HG02938 (cell line): Measurements from ENCODE around the gene DTD1.

Experiments used
- ATAC-seq: cut with Tn5 transposase; IDR thresholded peaks from one replicate; pipeline ENCODE4 v1.9.1; 2021; ENCODE audit warnings: mild to moderate bottlenecking, moderate library complexity; ENCODE audit not compliant: unreplicated experiment

Gene DTD1

DNA sequence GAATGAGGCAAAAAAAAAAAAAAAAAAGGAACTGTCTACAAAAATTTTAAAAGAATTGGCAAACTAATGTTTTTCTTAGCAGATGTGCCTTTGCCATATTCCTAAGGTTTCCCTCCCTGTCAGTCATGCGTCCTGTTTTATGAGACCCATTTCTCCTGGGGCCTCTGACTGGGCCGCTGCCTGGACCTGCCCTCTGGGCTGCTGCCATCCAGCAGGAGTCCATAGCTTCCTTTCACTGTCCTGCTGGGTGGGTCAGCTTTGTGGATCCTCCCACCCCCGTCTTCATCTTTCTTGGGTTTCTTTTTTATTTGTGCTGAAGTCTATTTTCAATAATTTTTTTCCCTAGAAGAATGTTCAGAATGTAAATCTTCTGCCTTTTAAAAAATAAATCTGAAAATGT lies 114.9 kb downstream of the DTD1 start:
- no peak for ATAC-seq

DNA sequence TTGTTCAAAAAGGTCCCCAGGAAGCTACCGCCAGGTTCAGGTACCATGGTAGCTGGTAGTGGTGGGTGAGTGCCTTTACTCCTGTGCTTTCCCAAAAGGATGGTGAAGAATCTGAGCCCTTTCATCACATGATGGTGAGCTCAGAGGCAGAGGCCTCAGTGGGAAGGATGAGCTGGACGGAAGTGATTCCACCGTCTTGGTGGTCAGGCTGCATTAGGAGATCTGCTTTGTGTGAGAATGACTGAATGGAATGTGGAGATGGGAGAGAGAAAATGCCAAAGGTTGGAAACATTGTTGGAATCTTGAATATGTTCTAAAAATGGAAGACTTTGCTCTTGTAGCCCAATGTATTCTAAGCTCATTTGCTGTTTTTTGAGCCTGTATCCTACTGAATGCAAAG lies 117.6 kb downstream of the DTD1 start:
- ATAC-seq, result no peak

DNA sequence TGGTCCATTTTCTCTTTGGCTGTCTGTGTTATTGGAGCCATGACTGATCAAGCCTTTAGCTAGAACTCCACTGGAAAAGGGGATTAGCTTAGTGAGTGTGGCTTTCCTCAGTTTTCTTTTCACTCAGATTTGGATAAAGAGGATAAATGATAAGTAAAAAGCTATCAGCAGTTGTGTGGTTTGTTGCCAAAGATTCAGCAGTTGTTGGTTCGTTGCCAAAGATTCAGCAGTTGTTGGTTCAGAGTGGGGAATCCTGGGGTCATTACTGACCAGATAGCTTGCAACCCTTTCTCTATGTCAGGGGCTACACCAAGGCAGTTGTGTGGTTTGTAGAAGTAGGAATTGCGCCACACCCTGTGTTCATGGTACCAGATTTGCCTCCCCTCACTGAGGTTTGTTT lies 118.1 kb downstream of the DTD1 start:
- no peak for ATAC-seq

DNA sequence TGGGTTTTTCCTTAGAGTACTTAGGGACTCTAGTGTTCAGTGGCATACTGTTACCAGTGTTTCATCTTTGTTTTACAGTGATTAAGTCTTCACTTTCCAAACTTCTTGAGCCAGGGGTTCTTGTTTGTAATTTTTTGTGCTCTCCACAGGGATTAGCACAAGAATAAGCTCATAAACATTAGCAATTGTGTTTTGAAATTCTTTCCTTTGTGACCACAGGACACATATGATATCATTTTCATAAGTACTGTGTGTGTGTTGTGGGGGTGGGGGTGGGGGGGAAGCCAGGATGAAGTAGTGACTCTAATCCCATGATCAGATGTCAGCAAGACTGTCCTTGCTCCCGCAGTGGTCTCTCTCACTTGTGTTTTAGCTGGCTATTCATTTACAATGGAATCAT lies 124.3 kb downstream of the DTD1 start:
- no peak for ATAC-seq

DNA sequence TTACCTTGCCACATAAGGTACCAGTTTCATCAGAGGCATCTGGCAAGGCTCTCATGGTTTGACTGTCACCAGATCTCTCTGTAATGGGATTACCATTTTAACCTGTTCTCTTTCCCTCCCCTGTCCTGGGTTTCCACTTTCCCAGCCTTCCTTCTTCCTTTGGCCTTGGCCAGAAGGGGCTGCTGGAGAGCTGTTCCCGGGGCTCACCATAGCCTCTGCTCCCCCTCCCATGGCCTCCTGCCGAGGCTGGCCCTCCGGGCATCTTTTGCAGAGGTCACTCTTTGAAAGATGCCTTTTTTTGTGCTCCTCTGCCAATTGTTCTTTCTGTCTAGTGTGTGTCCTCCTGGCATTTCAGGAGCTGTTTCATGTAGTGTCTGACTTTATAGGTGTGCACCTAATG lies 125.0 kb downstream of the DTD1 start:
- ATAC-seq, result no peak

DNA sequence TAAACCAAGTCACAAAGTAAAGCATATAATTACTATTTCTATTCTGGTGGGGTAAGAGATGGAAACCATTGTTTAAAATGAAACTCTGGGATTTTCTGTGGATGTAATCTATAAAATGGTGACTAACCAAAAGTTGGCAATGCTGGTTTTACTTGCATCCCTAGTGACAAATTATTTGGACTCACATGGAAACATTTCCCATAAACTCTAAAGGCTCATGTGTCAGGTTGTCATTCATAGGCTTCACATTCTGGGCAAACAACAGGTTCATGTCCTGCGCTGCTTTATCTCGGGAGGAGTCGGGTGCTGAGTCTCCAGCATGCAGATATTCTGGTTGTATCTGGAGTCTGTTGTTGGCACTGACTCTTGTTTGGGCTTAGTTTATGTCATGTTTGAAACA lies 127.7 kb downstream of the DTD1 start:
- no peak for ATAC-seq

DNA sequence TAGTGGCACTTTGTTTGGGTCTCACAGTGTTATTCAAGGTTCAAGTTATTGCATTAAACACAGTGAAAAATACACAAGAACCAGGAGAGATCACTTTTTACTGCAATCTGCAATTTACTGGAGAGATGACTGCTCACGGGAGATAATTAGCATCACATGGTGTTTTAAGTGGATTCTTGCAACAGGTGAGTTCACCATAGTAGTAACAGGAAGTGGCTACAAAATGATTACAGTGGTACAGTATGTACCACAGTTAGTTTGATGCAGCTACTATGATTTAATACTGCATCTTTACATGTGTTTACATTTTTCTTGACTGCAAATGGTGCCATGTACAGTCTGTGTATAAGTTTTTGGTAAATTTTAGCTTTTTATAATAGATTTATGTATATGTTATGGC lies 129.2 kb downstream of the DTD1 start:
- ATAC-seq, result no peak

DNA sequence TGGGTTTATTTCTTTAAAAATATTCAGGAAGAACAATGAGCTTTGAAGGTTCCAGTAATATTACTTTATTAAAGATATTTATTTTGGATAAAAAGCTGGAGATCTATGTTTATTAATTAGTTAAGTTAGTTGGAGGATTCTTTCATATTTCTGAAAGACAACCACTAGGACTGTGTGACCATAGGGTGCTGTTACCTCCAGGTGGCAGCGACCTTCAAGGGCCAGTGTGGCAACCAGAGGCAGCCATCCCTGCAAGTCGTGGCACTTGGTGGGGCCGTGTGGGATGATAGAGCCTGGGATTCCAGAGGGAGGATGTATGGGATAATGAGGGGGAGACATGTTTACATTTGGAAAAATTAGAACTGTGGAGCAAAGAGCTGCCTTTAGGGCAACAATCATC lies 130.3 kb downstream of the DTD1 start:
- ATAC-seq, result no peak

DNA sequence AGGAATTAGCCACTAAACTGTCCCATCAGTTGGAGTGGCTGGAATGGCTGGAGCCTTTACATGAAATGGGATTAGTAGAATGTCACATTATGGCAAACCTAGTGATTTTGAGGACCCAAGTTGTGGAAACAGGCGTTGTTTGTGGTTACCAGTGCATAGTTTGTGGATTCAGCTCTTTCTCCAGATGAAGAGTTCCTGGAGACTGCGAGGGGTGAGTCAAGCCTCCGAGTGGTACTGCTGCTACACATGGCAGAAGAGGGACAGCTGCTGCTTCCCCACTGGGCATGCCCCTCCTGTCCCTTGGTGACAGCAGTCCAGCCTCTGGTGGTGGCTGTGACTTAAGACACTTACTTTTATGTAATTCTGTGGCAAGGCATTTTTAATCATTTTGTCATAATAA lies 131.6 kb downstream of the DTD1 start:
- ATAC-seq, result no peak

DNA sequence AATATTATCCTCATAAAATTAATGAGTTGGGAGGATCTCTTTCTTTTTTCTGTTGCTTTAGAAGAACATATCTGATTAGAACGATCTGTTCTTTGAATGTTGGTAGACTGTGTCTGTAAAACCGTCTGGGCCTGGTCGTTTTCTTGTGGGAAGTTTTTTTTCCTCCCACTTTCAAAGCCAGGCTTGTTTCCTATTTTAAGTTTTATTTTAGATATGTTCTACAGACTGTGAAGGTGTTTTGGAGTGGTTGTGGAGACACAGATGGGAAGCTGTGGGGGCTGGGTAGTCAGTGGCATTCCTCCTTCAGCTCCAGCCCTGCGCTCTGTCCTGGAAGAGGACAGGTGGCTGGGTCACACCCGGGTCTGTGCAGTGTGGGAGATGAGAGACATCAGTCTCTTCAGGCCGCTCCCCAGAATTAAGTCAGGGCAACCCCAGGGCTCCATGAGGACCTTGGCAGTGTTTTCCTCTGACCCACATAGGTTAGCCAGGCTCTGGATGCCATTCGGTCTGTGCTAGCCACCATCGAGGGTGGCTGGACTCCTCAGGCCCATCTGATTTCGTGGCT lies 133.8 kb downstream of the DTD1 start:
- ATAC-seq, result no peak

DNA sequence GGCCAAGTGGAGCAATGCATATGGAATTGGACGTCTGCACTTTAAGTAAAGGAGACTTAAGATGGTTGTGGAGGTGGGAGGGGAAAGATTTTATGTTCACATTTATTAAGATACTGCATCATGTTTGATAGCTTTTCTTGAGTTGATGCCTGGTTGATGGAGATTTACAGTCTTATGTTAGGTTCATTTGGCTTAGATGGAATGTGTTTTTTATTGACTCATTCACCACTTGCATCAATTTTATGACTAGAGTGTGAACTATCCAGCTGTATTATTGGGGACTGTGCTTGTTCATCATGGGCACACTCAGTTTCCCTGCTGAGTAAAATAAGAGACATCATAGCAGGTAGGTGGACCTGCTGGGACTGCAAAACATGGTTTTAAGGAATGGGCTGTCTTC lies 134.5 kb downstream of the DTD1 start:
- no peak for ATAC-seq

DNA sequence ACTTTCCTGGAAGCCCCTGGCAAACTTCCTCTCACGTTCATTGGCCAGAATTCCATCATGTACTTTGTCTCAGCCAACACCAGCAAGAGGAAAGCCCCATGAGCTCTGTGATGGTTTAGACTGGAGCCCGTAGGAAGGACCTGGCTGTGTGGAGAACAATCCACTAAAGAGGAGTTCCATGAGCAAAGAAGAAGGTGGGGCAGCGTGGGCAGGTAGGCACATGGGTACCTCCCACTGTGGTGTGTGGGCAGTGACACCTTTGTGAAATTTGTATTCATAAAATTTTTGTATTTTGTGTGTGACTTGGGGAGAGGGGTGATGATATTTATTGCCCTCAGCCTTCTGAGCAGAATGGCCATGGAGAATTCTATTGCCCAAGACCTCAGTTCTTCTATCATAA lies 136.2 kb downstream of the DTD1 start:
- no peak for ATAC-seq

DNA sequence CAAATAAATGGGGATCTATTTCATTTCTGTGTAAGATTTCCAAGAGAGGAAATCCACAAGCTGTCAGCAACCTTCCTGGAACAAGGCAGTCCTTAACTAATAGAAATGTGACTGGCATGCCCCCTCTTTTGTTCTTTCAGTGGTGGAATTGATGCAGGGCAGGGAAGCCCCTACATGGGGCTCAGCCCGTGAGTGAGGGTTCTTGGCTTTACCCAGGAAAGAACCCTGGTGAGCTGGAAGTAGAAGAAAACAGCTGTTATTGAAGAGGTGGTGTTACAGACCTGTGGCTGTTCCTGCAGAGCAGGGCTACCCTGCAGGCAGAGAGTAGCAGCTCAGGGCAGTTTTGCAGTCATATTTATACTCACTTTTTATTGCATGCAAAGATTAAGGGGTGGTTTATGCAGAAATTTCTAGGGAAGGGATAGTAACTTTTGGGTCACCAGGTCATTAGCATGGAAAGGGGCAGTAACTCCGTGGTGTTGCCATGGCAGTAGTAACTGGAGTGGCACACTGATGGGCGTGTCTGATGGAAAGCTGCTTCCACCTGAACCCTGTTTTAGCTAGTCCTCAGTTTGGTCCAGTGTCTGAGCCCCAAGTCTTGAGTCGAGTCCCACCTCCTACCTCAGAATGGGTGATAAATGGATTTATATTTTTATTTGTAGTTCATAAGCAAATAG lies 137.1 kb downstream of the DTD1 start:
- no peak for ATAC-seq

DNA sequence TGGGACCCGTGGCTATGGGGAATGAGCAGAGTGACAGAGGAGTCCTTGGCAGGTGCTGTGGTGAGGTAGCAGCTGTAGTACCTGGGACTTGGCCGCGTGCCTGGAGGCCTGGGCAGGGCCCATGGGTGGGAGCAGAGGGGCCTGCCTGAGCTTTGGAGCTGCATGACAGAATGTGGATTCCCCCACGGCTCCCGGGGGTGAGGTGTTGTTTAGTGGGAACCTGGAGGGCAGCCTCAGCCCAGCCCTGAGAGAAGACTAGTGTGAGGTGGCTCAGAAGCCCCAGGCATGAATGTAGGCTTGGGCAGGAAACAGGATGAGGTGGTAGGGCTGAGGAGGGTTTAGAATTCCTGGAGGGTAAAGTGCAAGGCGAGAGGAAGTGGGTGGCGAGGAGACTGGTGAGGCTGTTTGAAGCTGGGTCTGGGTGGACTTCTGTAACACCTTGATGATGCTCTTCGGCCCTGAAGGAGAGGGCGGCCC lies 139.2 kb downstream of the DTD1 start:
- no peak for ATAC-seq

DNA sequence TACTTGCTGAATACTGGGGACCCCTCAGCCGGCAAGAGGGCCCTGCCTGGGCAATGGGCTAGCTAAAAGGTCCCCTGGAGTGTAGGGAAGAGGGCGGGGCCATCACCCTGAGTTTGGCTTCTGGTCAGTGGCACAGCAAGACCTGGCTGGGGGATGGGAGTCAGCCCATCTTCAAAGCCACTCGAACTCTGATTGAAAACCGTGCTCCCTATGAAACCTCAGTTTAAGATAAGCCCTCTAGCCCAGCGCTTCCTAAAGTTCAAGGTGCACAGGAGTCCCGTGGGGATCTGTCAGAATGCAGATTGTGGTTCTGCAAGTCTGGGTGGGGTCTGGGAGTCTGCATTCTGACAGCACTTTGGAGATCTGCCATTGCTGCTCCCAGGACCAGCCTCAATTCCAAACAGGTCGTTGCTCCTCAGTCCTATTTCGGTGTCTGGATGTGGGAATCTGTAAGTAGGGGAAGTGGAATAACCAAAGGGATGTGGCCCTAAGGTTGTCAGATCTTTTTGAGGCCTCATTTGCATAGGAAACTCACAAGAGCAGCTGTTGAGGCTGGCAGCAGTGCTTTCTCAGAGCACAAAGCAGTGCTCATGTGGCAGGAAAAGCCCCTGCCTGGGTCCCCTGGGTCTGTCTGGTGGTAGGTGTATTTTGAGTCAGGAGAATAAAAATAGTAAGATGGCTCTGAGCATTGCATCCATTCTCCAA lies 140.5 kb downstream of the DTD1 start:
- ATAC-seq, result peak; percentile 92

DNA sequence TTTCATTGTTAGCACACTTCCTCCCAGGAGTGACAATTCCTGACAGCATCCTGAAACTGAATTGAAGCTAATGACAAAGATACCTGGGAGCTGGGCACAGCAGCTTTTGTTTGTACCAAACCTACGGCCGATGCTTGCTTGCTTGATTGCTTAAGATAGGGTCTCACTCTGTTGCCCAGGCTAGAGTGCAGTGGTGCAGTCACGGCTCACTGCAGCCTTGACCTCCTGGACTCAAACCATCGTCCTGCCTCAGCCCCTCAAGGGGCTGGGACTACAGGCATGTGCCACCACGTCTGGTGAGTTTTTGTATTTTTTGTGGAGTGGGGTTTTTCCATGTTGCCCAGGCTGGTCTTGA lies 141.0 kb downstream of the DTD1 start:
- ATAC-seq, result peak; percentile 34

DNA sequence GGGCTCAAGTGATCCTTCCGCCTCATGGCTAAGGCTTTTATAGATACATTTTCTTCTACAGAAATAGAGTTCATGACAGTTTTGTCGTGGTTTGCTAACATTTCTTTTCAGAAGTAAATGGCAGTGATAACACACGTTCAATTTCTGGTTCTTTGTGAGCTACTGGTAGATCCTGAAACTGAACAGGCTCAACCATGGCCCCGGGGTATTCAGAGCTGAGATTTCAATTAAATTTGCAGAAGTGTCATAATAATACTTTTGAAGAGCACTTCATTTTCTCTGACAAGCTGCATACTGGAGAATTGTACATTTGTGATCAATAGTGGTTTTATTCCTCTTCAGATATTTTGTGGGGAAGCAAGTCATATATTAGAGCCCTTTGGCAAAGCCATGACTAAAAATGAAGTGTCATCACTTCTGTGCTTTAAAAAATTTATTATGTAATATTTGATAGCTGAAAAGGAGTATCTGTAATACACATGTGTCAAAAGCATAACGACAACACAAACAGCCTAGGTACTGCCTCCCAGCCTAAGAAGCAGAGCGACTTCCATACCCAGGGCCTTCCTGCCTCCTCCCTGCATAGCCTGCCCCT lies 141.5 kb downstream of the DTD1 start:
- peak; percentile 2 for ATAC-seq

DNA sequence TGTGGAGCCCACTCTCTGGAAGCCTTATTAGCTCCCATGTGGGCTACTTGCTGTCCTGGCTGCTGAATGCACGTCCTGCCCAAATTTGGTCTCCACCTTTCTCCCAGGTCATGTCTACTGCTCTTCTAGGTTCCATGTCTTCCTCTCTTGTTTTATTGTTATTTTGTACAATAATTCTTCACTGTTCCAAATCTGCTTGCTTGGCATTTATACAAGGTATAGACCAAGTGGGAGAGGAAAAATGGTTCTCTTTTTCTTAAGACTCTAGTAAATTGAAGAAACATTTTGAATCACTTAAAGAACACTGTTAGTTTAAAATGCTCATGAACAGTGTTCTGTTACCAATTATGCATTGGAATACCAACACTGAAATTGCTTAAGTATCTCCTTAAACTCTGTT lies 144.1 kb downstream of the DTD1 start:
- ATAC-seq, result no peak

DNA sequence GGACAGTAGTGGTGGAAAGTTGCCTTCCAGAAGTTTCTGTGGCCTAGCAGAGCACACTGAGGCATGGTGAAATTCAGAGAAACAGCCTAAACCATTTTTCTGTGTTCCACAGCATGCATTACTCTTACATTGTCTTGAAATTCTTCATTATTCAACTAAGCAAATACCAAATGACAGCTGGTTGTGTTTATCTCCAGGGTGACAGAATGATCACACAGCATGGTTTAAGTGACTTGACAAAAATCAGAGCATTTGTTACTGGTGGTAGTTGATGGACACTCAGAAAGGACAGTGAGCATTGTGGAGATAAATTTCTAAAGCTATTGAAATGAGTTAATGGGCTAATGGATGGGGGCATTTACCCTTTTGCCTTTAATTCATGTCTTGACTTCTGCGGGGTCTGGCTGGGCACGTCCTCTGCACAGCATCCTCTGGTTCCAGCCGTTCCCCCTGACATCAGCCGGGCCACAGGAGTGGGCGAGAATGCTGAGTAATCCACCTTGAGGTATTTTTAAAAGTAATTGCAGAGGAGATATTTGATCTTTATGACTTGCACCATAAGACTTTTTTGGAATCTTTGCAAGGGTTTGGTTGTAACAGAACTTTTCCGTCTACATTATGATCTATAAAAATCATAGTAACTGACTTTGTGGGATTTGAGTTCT lies 146.8 kb downstream of the DTD1 start:
- ATAC-seq, result no peak

DNA sequence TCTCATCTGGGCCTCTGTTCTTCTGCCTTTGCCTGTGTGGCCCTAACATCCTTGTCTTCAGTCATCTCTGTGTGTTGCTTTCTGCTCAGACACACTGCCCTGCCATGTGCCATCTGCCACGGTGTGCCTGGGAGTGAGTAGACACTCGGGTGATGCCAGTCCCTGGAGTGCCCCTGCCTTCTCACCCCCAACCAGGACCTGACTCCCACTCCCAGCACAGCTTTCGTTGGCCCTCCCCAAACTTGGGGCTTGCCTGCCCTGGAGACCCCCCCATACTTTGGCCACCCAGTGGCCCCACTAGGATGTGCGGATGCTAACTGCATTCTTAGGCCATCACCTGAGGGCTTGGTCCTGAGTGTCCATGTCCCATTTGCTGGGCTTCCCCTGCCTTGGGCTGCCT lies 149.3 kb downstream of the DTD1 start:
- ATAC-seq, result no peak

DNA sequence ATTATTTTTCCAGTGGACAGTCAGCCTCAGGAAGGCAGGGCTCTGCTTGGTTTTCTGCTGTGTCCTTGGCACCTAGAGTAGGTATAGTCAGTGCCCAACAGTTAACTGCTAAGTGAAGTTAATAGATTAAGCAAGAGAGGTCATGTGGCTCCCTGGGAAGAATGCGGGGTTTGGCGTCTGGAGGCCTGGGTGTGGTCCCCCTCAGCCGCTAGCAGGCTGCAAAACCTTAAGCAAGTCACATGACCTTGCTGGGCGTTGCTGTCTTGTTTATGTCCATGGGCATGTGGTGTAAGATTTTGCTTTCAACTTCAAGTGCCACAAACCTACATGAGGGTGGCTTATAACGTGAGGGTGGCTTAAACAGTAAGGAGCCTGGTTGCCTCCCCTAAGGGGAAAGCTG lies 150.2 kb downstream of the DTD1 start:
- ATAC-seq, result no peak

DNA sequence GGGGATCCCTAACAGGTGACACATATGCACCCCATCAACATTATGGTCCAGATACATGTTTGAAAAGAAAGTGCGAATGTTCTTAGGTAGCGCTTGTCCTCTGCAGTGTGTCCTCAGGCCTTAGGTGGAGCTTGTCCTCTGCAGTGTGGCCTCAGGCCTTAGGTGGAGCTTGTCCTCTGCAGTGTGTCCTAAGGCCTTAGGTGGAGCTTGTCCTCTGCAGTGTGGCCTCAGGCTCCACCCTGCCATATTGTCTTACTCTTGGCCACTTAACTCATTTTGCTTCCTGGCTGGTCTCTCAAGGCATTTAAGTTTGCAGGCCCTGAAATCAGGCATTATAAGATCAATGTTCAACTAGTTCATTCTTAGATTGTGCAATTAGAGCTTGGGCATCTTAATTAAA lies 151.0 kb downstream of the DTD1 start:
- ATAC-seq, result no peak
